NCI-H2171 (cell line): ENCODE results near the gene AP4S1.
"Not testable (repeated sequence)": the region's sequence is repeated elsewhere in the genome, so short reads cannot be mapped to it uniquely, and the experiment has no call there.

Experiments used
- DNase-seq: peaks from one replicate; lab custom pipeline; 2025; lab: John Stamatoyannopoulos, UW

AP4S1 gene

GRCh38 chr14:31086466-31086865, 61.0 kb downstream of the AP4S1 start:
- not testable (repeated sequence) for DNase-seq

- no peak for DNase-seq
Observed at GRCh38 chr14:31090883-31091764, 65.7 kb downstream of the AP4S1 start.

GRCh38 chr14:31092160-31092708, 66.8 kb downstream of the AP4S1 start:
- no peak for DNase-seq

GRCh38 chr14:31093884-31094839, 68.7 kb downstream of the AP4S1 start:
- not testable (repeated sequence) for DNase-seq

- not testable (repeated sequence) for DNase-seq
Observed at GRCh38 chr14:31095817-31096216, 70.4 kb downstream of the AP4S1 start.

- DNase-seq = no peak
Observed at GRCh38 chr14:31096255-31096654, 70.8 kb downstream of the AP4S1 start.

- DNase-seq = no peak
Observed at GRCh38 chr14:31097081-31097480, 71.6 kb downstream of the AP4S1 start.

GRCh38 chr14:31106768-31107167, 81.3 kb downstream of the AP4S1 start:
- DNase-seq = no peak

- no peak for DNase-seq
Observed at GRCh38 chr14:31109257-31109656, 83.8 kb downstream of the AP4S1 start.

GRCh38 chr14:31110872-31111271, 85.4 kb downstream of the AP4S1 start:
- DNase-seq = no peak

- no peak for DNase-seq
Observed at GRCh38 chr14:31113794-31114193, 88.3 kb downstream of the AP4S1 start.

GRCh38 chr14:31118892-31119291, 93.4 kb downstream of the AP4S1 start:
- no peak for DNase-seq

GRCh38 chr14:31122098-31122611, 96.7 kb downstream of the AP4S1 start:
- DNase-seq = no peak

- DNase-seq = no peak
Observed at GRCh38 chr14:31122921-31123320, 97.5 kb downstream of the AP4S1 start.

- DNase-seq = no peak
Observed at GRCh38 chr14:31124197-31124596, 98.7 kb downstream of the AP4S1 start.

GRCh38 chr14:31125231-31125630, 99.8 kb downstream of the AP4S1 start:
- no peak for DNase-seq

- no peak for DNase-seq
Observed at GRCh38 chr14:31126680-31127079, 101.2 kb downstream of the AP4S1 start.

GRCh38 chr14:31127690-31128089, 102.2 kb downstream of the AP4S1 start:
- DNase-seq = no peak

GRCh38 chr14:31128601-31129526, 103.4 kb downstream of the AP4S1 start:
- DNase-seq = no peak

- no peak for DNase-seq
Observed at GRCh38 chr14:31133133-31133532, 107.7 kb downstream of the AP4S1 start.
